ENCODE measurements around the gene FBXL13.
"Not testable (repeated sequence)": the region's sequence is repeated elsewhere in the genome, so short reads cannot be mapped to it uniquely, and the experiment has no call there.

Gene FBXL13

DNA sequence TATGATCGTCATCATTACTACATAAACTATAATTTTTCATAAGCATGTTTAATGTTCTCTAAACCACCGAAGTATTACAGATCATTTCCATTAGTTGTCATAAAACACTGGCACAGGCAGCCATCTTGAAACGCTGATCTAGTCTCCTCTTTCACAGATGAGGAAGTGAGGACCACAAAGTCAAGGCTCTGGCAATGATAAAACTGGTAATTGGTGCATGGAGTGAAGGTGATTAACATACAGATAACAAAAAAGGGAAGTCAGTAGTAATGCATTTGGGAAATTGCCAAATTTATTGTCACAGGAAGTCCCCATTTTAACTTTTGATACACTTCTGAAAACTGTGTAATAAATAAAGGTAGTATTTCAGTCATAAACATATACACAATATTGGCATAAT lies 49.3 kb downstream of the FBXL13 start:
- Histone ChIP-seq H2AFZ (ENCODE audit: low read length) (peak overlapping the region; percentile 44; the same call in 1 of the 2 replicates), H3K4me2 (ENCODE audit: low read length) (no peak overlapping the region), H3K9me2 (ENCODE audit: low read depth, low read length) (no peaks in the 10 kb centered on the region)

DNA sequence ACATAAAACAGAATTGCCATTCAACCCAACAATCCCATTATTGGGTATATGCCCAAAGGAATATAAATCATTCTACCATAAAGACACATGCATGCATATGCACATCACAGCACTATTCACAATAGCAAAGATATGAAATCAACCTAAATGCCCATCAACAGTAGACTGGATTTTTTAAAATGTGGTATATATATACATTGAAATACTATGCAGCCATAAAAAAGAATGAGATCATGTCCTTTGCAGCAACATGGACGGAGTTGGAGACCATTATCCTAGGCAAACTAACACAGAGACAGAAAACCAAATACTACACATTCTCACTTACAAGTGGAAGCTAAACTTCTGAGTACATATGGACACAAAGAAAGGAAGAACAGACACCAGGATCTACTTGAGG lies 51.0 kb downstream of the FBXL13 start:
- not testable (repeated sequence) for H3K4me2 ChIP-seq (ENCODE audit: low read length); H3F3A ChIP-seq (ENCODE audit: insufficient read depth, low read length); H3K36me3 ChIP-seq (ENCODE audit: insufficient read depth, low read length)

More for the DNA sequence above, 49.3 kb downstream of the FBXL13 start:
- Histone ChIP-seq H4K20me1 (ENCODE audit: insufficient read depth, low read length) (no peaks in the 10 kb centered on the region), H3K27ac (ENCODE audit: low read depth, low read length, poor library complexity, severe bottlenecking) (no peak overlapping the region), H3K27me3 (ENCODE audit: insufficient read depth, low read length) (no peaks in the 10 kb centered on the region), H3K36me3 (ENCODE audit: insufficient read depth, low read length) (no peaks in the 10 kb centered on the region), H3K4me1 (ENCODE audit: insufficient read depth, low read length, severe bottlenecking) (no peaks in the 10 kb centered on the region), H3F3A (ENCODE audit: insufficient read depth, low read length) (no peaks in the 10 kb centered on the region), H3K4me3 (ENCODE audit: low read depth, low read length, poor library complexity, severe bottlenecking) (no peak overlapping the region), H3K9ac (ENCODE audit: low read length) (no peak overlapping the region), H3K9me3 (ENCODE audit: low read length) (0 out of 2 replicates have a peak, but pooled peaks cover 3% of the 10 kb centered on the region), H3K79me2 (ENCODE audit: insufficient read depth, low read length) (no peaks in the 10 kb centered on the region)
- no peak for TF ChIP-seq EZH2 (IDR thresholded peaks at IDR 0.05; ENCODE audit: borderline replicate concordance, low read length)
- TF ChIP-seq, protein P1, sequence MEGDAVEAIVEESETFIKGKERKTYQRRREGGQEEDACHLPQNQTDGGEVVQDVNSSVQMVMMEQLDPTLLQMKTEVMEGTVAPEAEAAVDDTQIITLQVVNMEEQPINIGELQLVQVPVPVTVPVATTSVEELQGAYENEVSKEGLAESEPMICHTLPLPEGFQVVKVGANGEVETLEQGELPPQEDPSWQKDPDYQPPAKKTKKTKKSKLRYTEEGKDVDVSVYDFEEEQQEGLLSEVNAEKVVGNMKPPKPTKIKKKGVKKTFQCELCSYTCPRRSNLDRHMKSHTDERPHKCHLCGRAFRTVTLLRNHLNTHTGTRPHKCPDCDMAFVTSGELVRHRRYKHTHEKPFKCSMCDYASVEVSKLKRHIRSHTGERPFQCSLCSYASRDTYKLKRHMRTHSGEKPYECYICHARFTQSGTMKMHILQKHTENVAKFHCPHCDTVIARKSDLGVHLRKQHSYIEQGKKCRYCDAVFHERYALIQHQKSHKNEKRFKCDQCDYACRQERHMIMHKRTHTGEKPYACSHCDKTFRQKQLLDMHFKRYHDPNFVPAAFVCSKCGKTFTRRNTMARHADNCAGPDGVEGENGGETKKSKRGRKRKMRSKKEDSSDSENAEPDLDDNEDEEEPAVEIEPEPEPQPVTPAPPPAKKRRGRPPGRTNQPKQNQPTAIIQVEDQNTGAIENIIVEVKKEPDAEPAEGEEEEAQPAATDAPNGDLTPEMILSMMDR (IDR thresholded peaks at IDR 0.05; ENCODE audit: low read length), result no peak

DNA sequence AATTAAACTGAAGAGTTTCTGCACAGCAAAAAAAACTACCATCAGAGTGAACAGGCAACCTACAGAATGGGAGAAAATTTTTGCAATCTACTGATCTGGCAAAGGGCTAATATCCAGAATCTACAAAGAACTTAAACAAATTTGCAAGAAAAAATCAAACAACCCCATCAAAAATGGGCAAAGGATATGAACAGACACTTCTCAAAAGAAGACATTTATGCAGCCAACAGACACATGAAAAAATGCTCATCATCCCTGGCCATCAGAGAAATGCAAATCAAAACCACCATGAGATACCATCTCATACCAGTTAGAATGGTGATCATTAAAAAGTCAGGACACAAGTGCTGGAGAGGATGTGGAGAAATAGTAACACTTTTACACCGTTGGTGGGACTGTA lies 53.1 kb downstream of the FBXL13 start:
- H3K9me3 ChIP-seq (ENCODE audit: low read length); H3K27ac ChIP-seq (ENCODE audit: low read depth, low read length, poor library complexity, severe bottlenecking); H3K36me3 ChIP-seq (ENCODE audit: insufficient read depth, low read length); H3K9ac ChIP-seq (ENCODE audit: low read length); H3K4me2 ChIP-seq (ENCODE audit: low read length); H4K20me1 ChIP-seq (ENCODE audit: insufficient read depth, low read length); H3F3A ChIP-seq (ENCODE audit: insufficient read depth, low read length); H2AFZ ChIP-seq (ENCODE audit: low read length); H3K9me2 ChIP-seq (ENCODE audit: low read depth, low read length); H3K27me3 ChIP-seq (ENCODE audit: insufficient read depth, low read length); H3K79me2 ChIP-seq (ENCODE audit: insufficient read depth, low read length); H3K4me3 ChIP-seq (ENCODE audit: low read depth, low read length, poor library complexity, severe bottlenecking); H3K4me1 ChIP-seq (ENCODE audit: insufficient read depth, low read length, severe bottlenecking): not testable (repeated sequence)

More for the DNA sequence above, 51.0 kb downstream of the FBXL13 start:
- not testable (repeated sequence) for H3K79me2 ChIP-seq (ENCODE audit: insufficient read depth, low read length); H3K27me3 ChIP-seq (ENCODE audit: insufficient read depth, low read length); H3K4me3 ChIP-seq (ENCODE audit: low read depth, low read length, poor library complexity, severe bottlenecking); H2AFZ ChIP-seq (ENCODE audit: low read length); H3K9me2 ChIP-seq (ENCODE audit: low read depth, low read length); H3K4me1 ChIP-seq (ENCODE audit: insufficient read depth, low read length, severe bottlenecking); H4K20me1 ChIP-seq (ENCODE audit: insufficient read depth, low read length); H3K9me3 ChIP-seq (ENCODE audit: low read length); H3K27ac ChIP-seq (ENCODE audit: low read depth, low read length, poor library complexity, severe bottlenecking); H3K9ac ChIP-seq (ENCODE audit: low read length)

DNA sequence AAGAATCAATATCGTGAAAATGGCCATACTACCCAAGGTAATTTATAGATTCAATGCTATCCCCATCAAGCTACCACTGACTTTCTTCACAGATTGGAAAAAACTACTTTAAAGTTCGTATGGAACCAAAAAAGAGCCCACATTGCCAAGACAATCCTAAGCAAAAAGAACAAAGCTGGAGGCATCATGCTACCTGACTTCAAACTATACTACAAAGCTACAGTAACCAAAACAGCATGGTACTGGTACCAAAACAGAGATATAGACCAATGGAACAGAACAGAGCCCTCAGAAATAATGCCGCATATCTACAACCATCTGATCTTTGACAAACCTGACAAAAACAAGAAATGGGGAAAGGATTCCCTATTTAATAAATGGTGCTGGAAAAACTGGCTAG lies 53.7 kb downstream of the FBXL13 start:
- H3K9me2 ChIP-seq (ENCODE audit: low read depth, low read length); H3F3A ChIP-seq (ENCODE audit: insufficient read depth, low read length); H3K4me2 ChIP-seq (ENCODE audit: low read length); H3K4me3 ChIP-seq (ENCODE audit: low read depth, low read length, poor library complexity, severe bottlenecking); H3K27ac ChIP-seq (ENCODE audit: low read depth, low read length, poor library complexity, severe bottlenecking); H4K20me1 ChIP-seq (ENCODE audit: insufficient read depth, low read length); H3K36me3 ChIP-seq (ENCODE audit: insufficient read depth, low read length); H3K4me1 ChIP-seq (ENCODE audit: insufficient read depth, low read length, severe bottlenecking); H3K79me2 ChIP-seq (ENCODE audit: insufficient read depth, low read length); H3K27me3 ChIP-seq (ENCODE audit: insufficient read depth, low read length); H3K9ac ChIP-seq (ENCODE audit: low read length); H2AFZ ChIP-seq (ENCODE audit: low read length); H3K9me3 ChIP-seq (ENCODE audit: low read length): not testable (repeated sequence)

DNA sequence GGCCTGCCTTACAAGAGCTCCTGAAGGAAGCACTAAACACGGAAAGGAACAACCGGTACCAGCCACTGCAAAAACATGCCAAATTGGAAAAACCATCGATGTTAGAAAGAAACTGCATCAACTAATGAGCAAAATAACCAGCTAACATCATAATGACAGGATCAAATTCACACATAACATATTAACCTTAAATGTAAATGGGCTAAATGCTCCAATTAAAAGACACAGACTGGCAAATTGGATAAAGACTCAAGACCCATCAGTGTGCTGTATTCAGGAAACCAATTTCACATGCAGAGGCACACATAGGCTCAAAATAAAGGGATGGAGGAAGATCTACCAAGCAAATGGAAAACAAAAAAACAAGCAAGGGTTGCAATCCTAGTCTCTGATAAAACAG lies 56.3 kb downstream of the FBXL13 start:
- H3K4me2 ChIP-seq (ENCODE audit: low read length); H3K79me2 ChIP-seq (ENCODE audit: insufficient read depth, low read length); H3K4me3 ChIP-seq (ENCODE audit: low read depth, low read length, poor library complexity, severe bottlenecking); H3K9ac ChIP-seq (ENCODE audit: low read length); H3K9me2 ChIP-seq (ENCODE audit: low read depth, low read length); H3K27me3 ChIP-seq (ENCODE audit: insufficient read depth, low read length); H3F3A ChIP-seq (ENCODE audit: insufficient read depth, low read length); H3K4me1 ChIP-seq (ENCODE audit: insufficient read depth, low read length, severe bottlenecking); H3K36me3 ChIP-seq (ENCODE audit: insufficient read depth, low read length); H3K27ac ChIP-seq (ENCODE audit: low read depth, low read length, poor library complexity, severe bottlenecking); H4K20me1 ChIP-seq (ENCODE audit: insufficient read depth, low read length); H2AFZ ChIP-seq (ENCODE audit: low read length); H3K9me3 ChIP-seq (ENCODE audit: low read length): not testable (repeated sequence)
